Measurements from ENCODE around the gene GLDN. TPM values are rescaled to one million over a fixed set of nuclear protein-coding genes. Genes with fewer than 3 reads are reported as not detected.

The GLDN gene
- total RNA-seq, 4 donors from 2014 or later: 4.2 to 6.0 (median 4.7) TPM

- Histone ChIP-seq H3K27ac (peak overlapping the region; percentile 23), H3K36me3 (no peaks in the 10 kb centered on the region), H3K4me3 (no peak overlapping the region), H3K27me3 (no peaks in the 10 kb centered on the region), H3K9me3 (no peaks in the 10 kb centered on the region), H3K4me1 (peaks cover 22% of the 10 kb centered on the region)
- 52% methylated on average over 8 of the region's 8 CpGs for WGBS
- TF ChIP-seq POLR2A (IDR thresholded peaks at IDR 0.05) (no peak), EP300 (IDR thresholded peaks at IDR 0.05) (no peak), CTCF (IDR thresholded peaks at IDR 0.05) (no peak), POLR2AphosphoS5 (IDR thresholded peaks at IDR 0.05) (no peak)
- no peak for DNase-seq (ENCODE audit: low spot score in 2 of 2)
Measured at GRCh38 chr15:51312166-51313073, 29.0 kb upstream of the GLDN start.

GRCh38 chr15:51313074-51313393, 28.4 kb upstream of the GLDN start:
- Histone ChIP-seq H3K4me3 (no peak overlapping the region), H3K27me3 (no peaks in the 10 kb centered on the region), H3K27ac (peak overlapping the region; percentile 23), H3K9me3 (no peaks in the 10 kb centered on the region), H3K4me1 (peaks cover 16% of the 10 kb centered on the region), H3K36me3 (no peaks in the 10 kb centered on the region)
- no peak for DNase-seq (ENCODE audit: low spot score in 2 of 2)
- TF ChIP-seq EP300 (IDR thresholded peaks at IDR 0.05): no peak
- no peak for TF ChIP-seq POLR2A (IDR thresholded peaks at IDR 0.05)
- no peak for TF ChIP-seq POLR2AphosphoS5 (IDR thresholded peaks at IDR 0.05)
- TF ChIP-seq CTCF (IDR thresholded peaks at IDR 0.05): no peak

GRCh38 chr15:51313644-51314280, 27.7 kb upstream of the GLDN start:
- no peak for DNase-seq (ENCODE audit: low spot score in 2 of 2)
- no peaks in the 10 kb centered on the region for H3K9me3 ChIP-seq
- peaks cover 14% of the 10 kb centered on the region for H3K4me1 ChIP-seq
- 94% methylated on average over 10 of the region's 10 CpGs for WGBS
- no peaks in the 10 kb centered on the region for H3K36me3 ChIP-seq
- no peak overlapping the region for H3K4me3 ChIP-seq
- H3K27me3 ChIP-seq: no peaks in the 10 kb centered on the region
- H3K27ac ChIP-seq: no peak overlapping the region
- no peak for TF ChIP-seq POLR2AphosphoS5 (IDR thresholded peaks at IDR 0.05)
- TF ChIP-seq CTCF (IDR thresholded peaks at IDR 0.05): no peak
- no peak for TF ChIP-seq EP300 (IDR thresholded peaks at IDR 0.05)
- TF ChIP-seq POLR2A (IDR thresholded peaks at IDR 0.05): no peak

- 93% methylated on average over 10 of the region's 10 CpGs for WGBS
- DNase-seq (ENCODE audit: low spot score in 2 of 2): no peak
- Histone ChIP-seq H3K4me3 (no peak overlapping the region), H3K27ac (no peak overlapping the region), H3K4me1 (peaks cover 14% of the 10 kb centered on the region), H3K9me3 (no peaks in the 10 kb centered on the region), H3K36me3 (no peaks in the 10 kb centered on the region), H3K27me3 (no peaks in the 10 kb centered on the region)
- no peak for TF ChIP-seq CTCF (IDR thresholded peaks at IDR 0.05)
- TF ChIP-seq EP300 (IDR thresholded peaks at IDR 0.05): no peak
- TF ChIP-seq POLR2A (IDR thresholded peaks at IDR 0.05): no peak
- TF ChIP-seq POLR2AphosphoS5 (IDR thresholded peaks at IDR 0.05): no peak
Measured at GRCh38 chr15:51314391-51315337, 26.8 kb upstream of the GLDN start.
